Ovary (tissue), 9 donors: ENCODE data around the gene PCDHA7. TPM values are rescaled to one million over a fixed set of nuclear protein-coding genes. Genes with fewer than 3 reads are reported as not detected.
"Not testable (repeated sequence)": the region's sequence is repeated elsewhere in the genome, so short reads cannot be mapped to it uniquely, and the experiment has no call there.

Source experiments
- DNase-seq, 5 donors: peaks; one replicate each; pipeline ENCODE4 v3.0.0-alpha.2; 2019 to 2020
- H3K27ac ChIP-seq, 2 donors: fragments of 200-600 bp; one replicate each; pipeline versions ENCODE4 v1.5.1 to v1.8.0; 2019 to 2022
- H3K27me3 ChIP-seq: fragments of 200-600 bp; one replicate; pipeline ENCODE4 v1.8.0; 2022
- H3K36me3 ChIP-seq: fragments of 200-600 bp; sonication (generic); one replicate; pipeline ENCODE4 v1.5.1; 2019
- H3K4me1 ChIP-seq: one replicate; pipeline ENCODE4 v1.8.1; 2013; ENCODE audit warnings: mild to moderate bottlenecking, moderate library complexity; ENCODE audit not compliant: insufficient read depth
- H3K4me3 ChIP-seq: fragments of 200-600 bp; sonication (generic); one replicate; pipeline ENCODE4 v1.5.1; 2017
- H3K9me3 ChIP-seq, 2 donors: fragments of 200-600 bp in 1 of 2; sonication (generic) in 1 of 2; one replicate each; pipeline versions ENCODE4 v1.5.1 to v1.8.1; 2013 to 2019; ENCODE audit warnings: mild to moderate bottlenecking in 1 of 2, moderate library complexity in 1 of 2
- EP300 ChIP-seq: sonication (generic); formaldehyde crosslinking; IDR thresholded peaks from one replicate; pipeline ENCODE4 v1.6.1; 2017; ENCODE audit warnings: antibody characterized with exemption
- POLR2A ChIP-seq: fragments of 450-650 bp; IDR thresholded peaks from one replicate; pipeline ENCODE4 v1.6.1; 2017; ENCODE audit warnings: antibody characterized with exemption, mild to moderate bottlenecking, moderate library complexity
- WGBS, 3 donors: extraction: QIAGEN DNeasy Blood & Tissue Kit in 1 of 3; methylation state at CpG; one replicate each; pipeline versions ENCODE4 v1.1.5 to v1.1.7; 2013 to 2017; 5-methylcytosine and 5-hydroxymethylcytosine counted together
- intact Hi-C, 4 donors: fragments of 100-400 bp; cut with DNase I; formaldehyde crosslinking; loops; one replicate each; pipeline versions ENCODE4 v1.11.0 to v1.15.1; 2022 to 2023
- polyA plus RNA-seq, 2 donors: library from polyadenylated mRNA; stranded (reverse); fragments of 200-250 nt in 1 of 2; fragments of 350-450 nt in 1 of 2; fragmentation: Illumina TruSeq in 1 of 2; extraction: RNeasy Lipid Tissue Mini Kit (QIAGEN cat#74804) in 1 of 2; gene quantifications; one replicate each; pipeline ENCODE4 v1.2.3, GENCODE V29; 2013 to 2014
- total RNA-seq, 7 donors: library from RNA; depleted of rRNA in 2 of 7; stranded (reverse); fragments of >200 nt in 2 of 7; fragmentation: NEBNext Ultra II Directional in 3 of 7; extraction: Animal tissue kit (Norgen Biotek cat#: 25700) in 3 of 7; gene quantifications; one replicate each; pipeline versions ENCODE4 v1.1.0 to v1.2.4, GENCODE V29; 2016 to 2023
- TF ChIP-seq, protein P1 (sequence below), 3 donors: fragments of 450-650 bp in 2 of 3; fragments of 200-600 bp in 1 of 3; IDR thresholded peaks; one replicate each; pipeline versions ENCODE4 v1.5.1 to v1.8.0; 2016 to 2022; ENCODE audit warnings: antibody characterized with exemption in 3 of 3, mild to moderate bottlenecking in 1 of 3
- donor health status: DM: no; HTN: no; CAD: no; lungs with moderate emphysema.
- donor health status: DM: no; HTN: no; CAD: no.
- donor health status: Bipolar disorder and iron deficiency.
- donor health status: DM: yes; HTN: yes; CAD: no.
- donor health status: DM: no; HTN: no; CAD: no.
- donor health status: DM: yes; HTN: yes; CAD: no.

Gene PCDHA7
- total and polyA plus RNA-seq, 9 donors, result 0.25 to 1.4 (median 0.41) TPM

DNA sequence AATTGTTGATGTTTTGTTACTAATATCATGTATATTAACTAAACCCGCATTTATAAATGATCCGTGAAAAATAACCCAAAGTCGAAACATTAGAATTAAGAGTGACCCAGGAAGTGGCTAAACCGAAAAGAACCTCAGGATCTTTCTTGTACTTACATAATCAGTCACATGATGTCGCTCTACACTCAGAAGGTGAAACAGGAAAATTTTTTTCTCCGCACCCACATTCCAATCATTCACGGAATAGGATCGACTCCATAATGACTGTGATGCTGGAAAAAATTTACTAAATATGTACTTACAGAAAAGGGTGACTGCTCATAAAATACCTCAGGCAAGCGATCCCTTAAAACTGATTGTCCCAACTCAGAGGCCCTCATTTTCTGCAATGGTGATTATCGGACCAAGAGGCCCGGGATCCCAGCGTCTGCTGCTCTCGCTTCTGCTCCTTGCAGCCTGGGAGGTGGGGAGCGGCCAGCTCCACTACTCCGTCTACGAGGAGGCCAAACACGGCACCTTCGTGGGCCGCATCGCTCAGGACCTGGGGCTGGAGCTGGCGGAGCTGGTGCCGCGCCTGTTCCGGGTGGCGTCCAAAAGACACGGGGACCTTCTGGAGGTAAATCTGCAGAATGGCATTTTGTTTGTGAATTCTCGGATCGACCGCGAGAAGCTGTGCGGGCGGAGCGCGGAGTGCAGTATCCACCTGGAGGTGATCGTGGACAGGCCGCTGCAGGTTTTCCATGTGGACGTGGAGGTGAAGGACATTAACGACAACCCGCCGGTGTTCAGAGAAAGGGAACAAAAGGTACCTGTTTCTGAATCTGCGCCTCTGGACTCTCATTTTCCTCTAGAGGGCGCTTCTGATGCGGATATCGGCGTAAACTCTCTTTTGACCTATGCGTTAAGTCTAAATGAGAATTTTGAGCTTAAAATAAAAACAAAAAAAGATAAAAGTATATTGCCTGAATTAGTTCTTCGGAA, 41.3 kb downstream of the PCDHA7 start, which contains the start of gene PCDHA12:
Gene PCDHA12, plus strand, starts transcription at position 224 of the 981 bp plus-strand sequence. Its CDS starts 165 bp downstream, at position 389.
- Histone ChIP-seq H3K27me3 (no peaks in the 10 kb centered on the region), H3K27ac (no peak within 1 kb of the TSS), H3K4me1 (no peaks in the 10 kb centered on the region), H3K36me3 (no peaks in the 10 kb centered on the region), H3K4me3 (no peak within 1 kb of the TSS), H3K9me3 (peaks cover 0 to 20% of the 10 kb centered on the region in 2 donors)
- intact Hi-C loops, result no loop called here
- WGBS, 3 donors, result 11 to 27% (median 16%) methylated on average over 45 to 47 of the region's 47 CpGs
- TF ChIP-seq EP300, result no peak
- no peak for TF ChIP-seq POLR2A
- TF ChIP-seq, protein P1, sequence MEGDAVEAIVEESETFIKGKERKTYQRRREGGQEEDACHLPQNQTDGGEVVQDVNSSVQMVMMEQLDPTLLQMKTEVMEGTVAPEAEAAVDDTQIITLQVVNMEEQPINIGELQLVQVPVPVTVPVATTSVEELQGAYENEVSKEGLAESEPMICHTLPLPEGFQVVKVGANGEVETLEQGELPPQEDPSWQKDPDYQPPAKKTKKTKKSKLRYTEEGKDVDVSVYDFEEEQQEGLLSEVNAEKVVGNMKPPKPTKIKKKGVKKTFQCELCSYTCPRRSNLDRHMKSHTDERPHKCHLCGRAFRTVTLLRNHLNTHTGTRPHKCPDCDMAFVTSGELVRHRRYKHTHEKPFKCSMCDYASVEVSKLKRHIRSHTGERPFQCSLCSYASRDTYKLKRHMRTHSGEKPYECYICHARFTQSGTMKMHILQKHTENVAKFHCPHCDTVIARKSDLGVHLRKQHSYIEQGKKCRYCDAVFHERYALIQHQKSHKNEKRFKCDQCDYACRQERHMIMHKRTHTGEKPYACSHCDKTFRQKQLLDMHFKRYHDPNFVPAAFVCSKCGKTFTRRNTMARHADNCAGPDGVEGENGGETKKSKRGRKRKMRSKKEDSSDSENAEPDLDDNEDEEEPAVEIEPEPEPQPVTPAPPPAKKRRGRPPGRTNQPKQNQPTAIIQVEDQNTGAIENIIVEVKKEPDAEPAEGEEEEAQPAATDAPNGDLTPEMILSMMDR (IDR thresholded peaks at IDR 0.05), result no peak
- no peak for DNase-seq

DNA sequence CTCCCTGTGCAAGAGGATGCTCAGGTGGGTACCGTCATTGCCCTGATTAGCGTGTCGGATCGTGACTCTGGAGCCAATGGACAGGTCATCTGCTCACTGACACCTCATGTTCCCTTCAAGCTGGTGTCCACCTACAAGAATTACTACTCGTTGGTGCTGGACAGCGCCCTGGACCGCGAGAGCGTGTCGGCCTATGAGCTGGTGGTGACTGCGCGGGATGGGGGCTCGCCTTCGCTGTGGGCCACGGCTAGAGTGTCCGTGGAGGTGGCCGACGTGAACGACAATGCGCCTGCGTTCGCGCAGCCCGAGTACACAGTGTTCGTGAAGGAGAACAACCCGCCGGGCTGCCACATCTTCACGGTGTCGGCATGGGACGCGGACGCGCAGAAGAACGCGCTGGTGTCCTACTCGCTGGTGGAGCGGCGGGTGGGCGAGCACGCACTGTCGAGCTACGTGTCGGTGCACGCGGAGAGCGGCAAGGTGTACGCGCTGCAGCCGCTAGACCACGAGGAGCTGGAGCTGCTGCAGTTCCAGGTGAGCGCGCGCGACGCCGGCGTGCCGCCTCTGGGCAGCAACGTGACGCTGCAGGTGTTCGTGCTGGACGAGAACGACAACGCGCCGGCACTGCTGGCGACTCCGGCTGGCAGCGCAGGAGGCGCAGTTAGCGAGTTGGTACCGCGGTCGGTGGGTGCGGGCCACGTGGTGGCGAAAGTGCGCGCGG, 42.6 kb downstream of the PCDHA7 start:
- DNase-seq, H3K4me3 ChIP-seq, H3K27ac ChIP-seq, intact Hi-C loops, H3K36me3 ChIP-seq, H3K4me1 ChIP-seq, H3K27me3 ChIP-seq: not testable (repeated sequence)
- H3K9me3 ChIP-seq, result peaks cover 0 to 11% of the 10 kb centered on the region in 2 donors
- WGBS, 3 donors, result 29 to 45% (median 39%) methylated on average over 80 of the region's 80 CpGs

GRCh38 chr5:140877262-140877581, 43.2 kb downstream of the PCDHA7 start:
- H3K9me3 ChIP-seq, result peaks cover 0 to 12% of the 10 kb centered on the region in 2 donors
- DNase-seq, result no peak
- H3K4me1 ChIP-seq, result no peaks in the 10 kb centered on the region
- intact Hi-C loops, result no loop called here
- 37 to 53% (median 43%) methylated on average over 33 to 37 of the region's 37 CpGs for WGBS, 3 donors
- H3K36me3 ChIP-seq, result no peaks in the 10 kb centered on the region
- no peak overlapping the region for H3K27ac ChIP-seq
- TF ChIP-seq EP300 (no peak), POLR2A (no peak)
- TF ChIP-seq, protein P1 (IDR thresholded peaks at IDR 0.05), result no peak
- H3K4me3 ChIP-seq, result no peak overlapping the region
- no peaks in the 10 kb centered on the region for H3K27me3 ChIP-seq

DNA sequence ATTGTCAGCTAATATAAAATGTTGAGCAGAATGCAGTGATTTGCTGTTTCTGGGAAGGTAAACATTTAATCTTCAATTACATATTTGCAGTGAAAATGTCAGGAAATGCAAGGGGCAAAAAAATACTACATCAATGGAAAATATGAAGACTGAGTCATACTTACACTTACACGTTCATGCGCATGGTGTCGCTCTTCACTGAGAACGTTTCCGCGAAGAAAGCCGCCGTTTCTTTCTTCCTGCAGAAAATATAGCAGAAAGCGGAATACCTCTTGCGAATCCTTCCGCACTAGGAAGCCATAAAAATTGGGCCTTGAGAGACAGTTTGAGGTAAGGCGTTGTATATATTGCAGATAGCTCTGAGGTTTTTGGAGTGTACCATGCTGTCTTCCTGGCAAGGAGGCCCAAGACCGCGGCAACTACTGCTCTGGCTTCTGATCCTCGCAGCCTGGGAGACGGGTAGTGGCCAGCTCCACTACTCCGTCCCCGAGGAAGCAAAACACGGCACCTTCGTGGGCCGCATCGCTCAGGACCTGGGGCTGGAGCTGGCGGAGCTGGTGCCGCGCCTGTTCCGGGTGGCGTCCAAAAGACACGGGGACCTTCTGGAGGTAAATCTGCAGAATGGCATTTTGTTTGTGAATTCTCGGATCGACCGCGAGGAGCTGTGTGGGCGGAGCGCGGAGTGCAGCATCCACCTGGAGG, 48.0 kb downstream of the PCDHA7 start, which contains the start of gene PCDHA13:
Gene PCDHA13, plus strand, starts transcription at position 236 of the 702 bp plus-strand sequence. Its CDS starts 145 bp downstream, at position 381.
- no peaks in the 10 kb centered on the region for H3K27me3 ChIP-seq
- no peak for DNase-seq
- TF ChIP-seq EP300 (no peak), POLR2A (no peak)
- TF ChIP-seq, protein P1 (IDR thresholded peaks at IDR 0.05), result no peak
- H3K27ac ChIP-seq, result no peak within 1 kb of the TSS
- H3K4me3 ChIP-seq, result no peak within 1 kb of the TSS
- H3K36me3 ChIP-seq, result no peaks in the 10 kb centered on the region
- 8 to 14% (median 8%) methylated on average over 24 to 35 of the region's 35 CpGs for WGBS, 3 donors
- peaks cover 0 to 21% of the 10 kb centered on the region in 2 donors for H3K9me3 ChIP-seq
- intact Hi-C loops, result no loop called here
- H3K4me1 ChIP-seq, result no peaks in the 10 kb centered on the region
